Parathyroid adenoma (tissue), 2 donors: ENCODE results near the gene ZNF438.

Experiments
- H2AFZ ChIP-seq: fragments of 300-600 bp; sonication (generic); one replicate; pipeline ENCODE4 v1.7.0; 2017; ENCODE audit warnings: antibody characterized with exemption, mild to moderate bottlenecking
- H3K27ac ChIP-seq: fragments of 300-600 bp; sonication (generic); one replicate; pipeline ENCODE4 v1.7.0; 2017
- H3K27me3 ChIP-seq: fragments of 300-600 bp; sonication (generic); one replicate; pipeline ENCODE4 v1.7.0; 2017; ENCODE audit warnings: low read length; ENCODE audit not compliant: control insufficient read depth, insufficient read depth
- H3K36me3 ChIP-seq: fragments of 300-600 bp; sonication (generic); one replicate; pipeline ENCODE4 v1.7.0; 2017; ENCODE audit warnings: low read length; ENCODE audit not compliant: control insufficient read depth, insufficient read depth
- H3K4me1 ChIP-seq: fragments of 300-600 bp; sonication (generic); one replicate; pipeline ENCODE4 v1.7.0; 2017; ENCODE audit warnings: control low read depth
- H3K4me2 ChIP-seq: fragments of 300-600 bp; sonication (generic); one replicate; pipeline ENCODE4 v1.7.0; 2017; ENCODE audit warnings: low read length
- H3K4me3 ChIP-seq: fragments of 300-600 bp; sonication (generic); one replicate; pipeline ENCODE4 v1.7.0; 2017; ENCODE audit warnings: low read depth, low read length
- H3K79me2 ChIP-seq: fragments of 300-600 bp; sonication (generic); one replicate; pipeline ENCODE4 v1.7.0; 2017; ENCODE audit warnings: control low read depth
- H3K9ac ChIP-seq: fragments of 300-600 bp; sonication (generic); one replicate; pipeline ENCODE4 v1.7.0; 2017; ENCODE audit warnings: mild to moderate bottlenecking
- H3K9me3 ChIP-seq: fragments of 300-600 bp; sonication (generic); one replicate; pipeline ENCODE4 v1.7.0; 2017; ENCODE audit warnings: low read length; ENCODE audit not compliant: control insufficient read depth
- TF ChIP-seq, protein P1 (sequence below): fragments of 300-600 bp; sonication (generic); IDR thresholded peaks from one replicate; pipeline ENCODE4 v1.7.0; 2017; ENCODE audit warnings: antibody characterized with exemption, mild to moderate bottlenecking
- donor health status: primary hyperparathyroidism.

Gene ZNF438

DNA sequence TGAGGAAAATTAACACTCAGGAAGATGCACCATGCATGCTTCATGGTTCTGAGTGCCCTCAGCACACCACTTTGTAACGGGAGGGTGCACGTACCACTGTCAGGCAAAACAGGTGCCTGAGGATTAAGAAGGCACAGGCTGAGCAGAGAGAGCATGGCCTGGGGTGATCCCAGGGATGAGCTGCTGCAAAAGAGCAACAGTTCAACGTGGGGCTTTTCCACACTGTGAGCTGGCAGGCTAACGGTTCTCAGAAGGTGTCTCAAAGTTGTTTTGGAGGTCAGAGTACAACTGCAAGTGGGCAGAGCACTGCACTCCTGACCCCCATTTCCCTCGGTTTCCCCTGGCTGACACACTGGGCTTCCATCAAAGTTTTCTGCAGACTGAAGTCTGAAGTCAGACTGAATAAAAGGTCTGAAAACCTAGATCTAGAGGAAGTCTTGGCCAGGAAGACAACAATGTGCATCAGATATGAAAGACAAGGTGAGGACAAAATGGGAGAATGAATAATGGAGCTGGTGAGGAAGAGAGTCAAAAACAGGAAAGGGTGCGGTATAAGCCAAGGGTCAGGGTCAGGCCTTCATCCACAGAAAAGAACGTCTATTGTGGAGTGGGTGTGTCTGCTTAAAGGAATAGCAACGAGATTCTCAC lies 20.5 kb downstream of the ZNF438 start:
- Histone ChIP-seq H3K9ac (no peak overlapping the region), H3K27me3 (no peaks in the 10 kb centered on the region), H3K4me3 (no peak overlapping the region), H3K79me2 (no peaks in the 10 kb centered on the region), H3K27ac (no peak overlapping the region), H3K36me3 (no peaks in the 10 kb centered on the region), H3K9me3 (no peaks in the 10 kb centered on the region), H2AFZ (no peak overlapping the region), H3K4me2 (no peak overlapping the region), H3K4me1 (no peaks in the 10 kb centered on the region)
- TF ChIP-seq, protein P1, sequence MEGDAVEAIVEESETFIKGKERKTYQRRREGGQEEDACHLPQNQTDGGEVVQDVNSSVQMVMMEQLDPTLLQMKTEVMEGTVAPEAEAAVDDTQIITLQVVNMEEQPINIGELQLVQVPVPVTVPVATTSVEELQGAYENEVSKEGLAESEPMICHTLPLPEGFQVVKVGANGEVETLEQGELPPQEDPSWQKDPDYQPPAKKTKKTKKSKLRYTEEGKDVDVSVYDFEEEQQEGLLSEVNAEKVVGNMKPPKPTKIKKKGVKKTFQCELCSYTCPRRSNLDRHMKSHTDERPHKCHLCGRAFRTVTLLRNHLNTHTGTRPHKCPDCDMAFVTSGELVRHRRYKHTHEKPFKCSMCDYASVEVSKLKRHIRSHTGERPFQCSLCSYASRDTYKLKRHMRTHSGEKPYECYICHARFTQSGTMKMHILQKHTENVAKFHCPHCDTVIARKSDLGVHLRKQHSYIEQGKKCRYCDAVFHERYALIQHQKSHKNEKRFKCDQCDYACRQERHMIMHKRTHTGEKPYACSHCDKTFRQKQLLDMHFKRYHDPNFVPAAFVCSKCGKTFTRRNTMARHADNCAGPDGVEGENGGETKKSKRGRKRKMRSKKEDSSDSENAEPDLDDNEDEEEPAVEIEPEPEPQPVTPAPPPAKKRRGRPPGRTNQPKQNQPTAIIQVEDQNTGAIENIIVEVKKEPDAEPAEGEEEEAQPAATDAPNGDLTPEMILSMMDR = no peak

DNA sequence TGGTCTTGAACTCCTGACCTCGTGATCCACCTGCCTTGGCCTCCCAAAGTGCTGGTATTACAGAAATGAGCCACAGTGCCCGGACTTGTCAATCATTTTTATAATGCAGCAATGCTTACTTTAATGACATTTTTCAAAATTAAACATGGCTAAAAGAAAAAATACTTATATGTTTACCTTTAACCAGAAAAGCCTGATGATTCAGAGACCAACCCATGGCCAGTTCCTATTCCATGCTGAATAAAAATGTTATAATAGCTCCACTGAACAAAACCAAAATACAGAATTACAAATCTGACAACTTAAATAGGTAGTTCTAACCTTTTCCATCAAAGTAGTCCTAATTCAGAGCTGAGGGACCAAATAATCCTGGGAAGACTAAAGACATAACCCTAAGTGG lies 21.6 kb downstream of the ZNF438 start:
- Histone ChIP-seq H3K4me3 (no peak overlapping the region), H3K4me2 (no peak overlapping the region), H3K9ac (no peak overlapping the region), H3K36me3 (no peaks in the 10 kb centered on the region), H3K9me3 (no peaks in the 10 kb centered on the region), H2AFZ (no peak overlapping the region), H3K4me1 (no peaks in the 10 kb centered on the region), H3K27ac (no peak overlapping the region), H3K79me2 (no peaks in the 10 kb centered on the region), H3K27me3 (no peaks in the 10 kb centered on the region)
- TF ChIP-seq, protein P1 = no peak

DNA sequence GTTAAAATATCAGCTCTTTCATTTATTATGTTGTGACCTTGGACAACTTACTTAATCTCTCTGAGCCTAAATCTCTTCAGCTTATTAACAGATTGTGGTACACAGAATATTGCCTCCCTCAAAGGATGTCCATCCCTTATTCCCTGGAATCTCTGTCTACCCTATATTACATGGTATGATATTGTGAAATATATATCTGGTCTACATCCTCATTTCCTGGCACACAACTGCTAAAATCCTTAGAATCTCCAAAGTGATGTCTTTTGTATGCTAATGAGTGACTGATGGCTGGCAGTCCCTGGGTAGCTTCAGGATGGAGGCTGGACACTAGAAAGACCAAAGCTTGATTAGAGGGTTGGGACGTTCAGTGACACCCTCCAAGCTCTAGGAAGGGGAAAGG lies 25.8 kb downstream of the ZNF438 start:
- Histone ChIP-seq H3K9me3 (no peaks in the 10 kb centered on the region), H3K36me3 (no peaks in the 10 kb centered on the region), H3K4me3 (no peak overlapping the region), H3K27me3 (no peaks in the 10 kb centered on the region), H3K4me2 (no peak overlapping the region), H3K27ac (no peak overlapping the region), H3K79me2 (no peaks in the 10 kb centered on the region), H3K9ac (no peak overlapping the region), H2AFZ (no peak overlapping the region), H3K4me1 (no peaks in the 10 kb centered on the region)
- TF ChIP-seq, protein P1 = no peak

DNA sequence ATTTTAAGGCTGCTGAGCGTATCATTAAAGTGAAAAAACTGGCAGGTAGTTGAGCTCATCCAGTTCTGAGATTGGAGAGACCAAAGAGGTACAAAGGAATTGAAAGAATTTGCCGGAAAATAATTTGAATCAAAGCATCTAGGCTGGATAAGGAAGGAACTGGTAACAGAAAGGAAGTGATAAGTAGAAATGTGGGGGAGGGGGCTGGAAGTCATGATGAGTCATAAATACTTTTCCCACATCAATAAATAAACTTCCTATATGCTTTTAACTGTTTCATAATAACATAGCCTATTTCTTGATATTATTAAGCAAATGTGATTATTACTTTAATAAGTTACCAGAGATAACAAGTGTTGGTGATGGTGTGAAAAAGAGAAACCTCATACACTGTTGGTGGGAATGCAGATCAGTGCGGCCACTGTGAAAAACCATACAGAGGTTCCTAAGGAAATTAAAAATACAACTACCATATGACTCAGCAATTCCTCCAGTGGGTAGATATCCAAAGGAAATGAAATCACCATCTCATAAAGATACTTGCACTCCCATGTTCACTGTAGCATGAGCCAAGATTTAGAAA lies 27.0 kb downstream of the ZNF438 start:
- Histone ChIP-seq H3K4me3 (no peak overlapping the region), H3K9ac (no peak overlapping the region), H3K9me3 (no peaks in the 10 kb centered on the region), H3K4me2 (no peak overlapping the region), H2AFZ (no peak overlapping the region), H3K27me3 (no peaks in the 10 kb centered on the region), H3K4me1 (no peaks in the 10 kb centered on the region), H3K79me2 (no peaks in the 10 kb centered on the region), H3K27ac (no peak overlapping the region), H3K36me3 (no peaks in the 10 kb centered on the region)
- TF ChIP-seq, protein P1 = no peak

DNA sequence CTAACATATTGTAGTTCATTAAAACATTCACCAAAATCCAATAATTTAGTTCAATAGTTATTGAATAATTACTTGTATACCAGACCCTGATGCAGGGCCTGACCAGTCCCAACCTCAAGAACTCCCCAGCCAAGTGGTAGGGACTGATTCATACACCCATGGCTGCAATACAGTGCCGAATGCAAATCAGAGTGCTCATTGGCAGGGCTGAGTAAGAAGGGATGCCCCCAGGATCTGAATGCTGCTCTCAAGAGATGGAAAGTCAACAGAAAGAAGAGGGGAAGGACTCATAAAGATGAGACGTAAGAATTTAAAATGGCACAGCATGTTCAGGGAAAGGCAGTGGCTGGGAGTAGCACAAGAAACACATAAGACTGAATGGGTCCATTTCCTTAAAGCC lies 29.9 kb downstream of the ZNF438 start:
- Histone ChIP-seq H3K4me2 (no peak overlapping the region), H3K4me3 (no peak overlapping the region), H3K36me3 (no peaks in the 10 kb centered on the region), H3K79me2 (no peaks in the 10 kb centered on the region), H3K27me3 (no peaks in the 10 kb centered on the region), H3K9me3 (no peaks in the 10 kb centered on the region), H2AFZ (no peak overlapping the region), H3K9ac (no peak overlapping the region), H3K27ac (no peak overlapping the region), H3K4me1 (no peaks in the 10 kb centered on the region)
- TF ChIP-seq, protein P1 = no peak
